ENCODE data around the gene MTUS2.

The MTUS2 gene

GRCh38 chr13:28820099-28821051 is at the start of gene MTUS2:
MTUS2 (plus strand) TSS chr13:28820339.
- no peak for DNase-seq (ENCODE audit: low read depth in 2 of 2, low spot score in 1 of 2)

GRCh38 chr13:28778308-28779215 is 41.6 kb upstream of the MTUS2 start:
- DNase-seq (ENCODE audit: low read depth in 2 of 2, low spot score in 1 of 2): no peak

- no peak for DNase-seq (ENCODE audit: low read depth in 2 of 2, low spot score in 1 of 2)
Measured at GRCh38 chr13:28792992-28793391, 27.1 kb upstream of the MTUS2 start.

DNA sequence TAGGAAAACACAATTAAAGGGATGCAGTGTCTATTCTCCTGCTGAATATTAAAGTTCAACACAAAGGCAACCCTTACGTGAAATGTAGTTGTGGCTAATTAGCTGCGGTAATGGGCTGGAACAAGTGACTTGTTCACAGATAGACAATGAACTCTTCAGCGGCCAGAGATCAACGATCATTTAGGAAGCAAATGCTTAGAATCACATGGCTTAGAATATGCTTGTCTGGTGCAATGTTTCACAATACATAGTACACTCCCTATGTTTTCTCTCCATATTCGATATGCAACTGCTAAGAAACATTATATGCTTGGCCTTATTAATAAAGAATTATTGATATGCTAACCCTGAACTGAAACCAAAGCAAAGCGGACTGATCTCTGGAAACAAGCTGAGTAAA is 25.7 kb upstream of the MTUS2 start:
- DNase-seq (ENCODE audit: low read depth in 2 of 2, low spot score in 1 of 2): no peak

GRCh38 chr13:28796938-28797257 is 23.2 kb upstream of the MTUS2 start:
- no peak for DNase-seq (ENCODE audit: low read depth in 2 of 2, low spot score in 1 of 2)

GRCh38 chr13:28805193-28805819 is 14.8 kb upstream of the MTUS2 start:
- DNase-seq (ENCODE audit: low read depth in 2 of 2, low spot score in 1 of 2): no peak

- DNase-seq (ENCODE audit: low read depth in 2 of 2, low spot score in 1 of 2): no peak
Measured at GRCh38 chr13:28817204-28817603, 2.9 kb upstream of the MTUS2 start.

DNA sequence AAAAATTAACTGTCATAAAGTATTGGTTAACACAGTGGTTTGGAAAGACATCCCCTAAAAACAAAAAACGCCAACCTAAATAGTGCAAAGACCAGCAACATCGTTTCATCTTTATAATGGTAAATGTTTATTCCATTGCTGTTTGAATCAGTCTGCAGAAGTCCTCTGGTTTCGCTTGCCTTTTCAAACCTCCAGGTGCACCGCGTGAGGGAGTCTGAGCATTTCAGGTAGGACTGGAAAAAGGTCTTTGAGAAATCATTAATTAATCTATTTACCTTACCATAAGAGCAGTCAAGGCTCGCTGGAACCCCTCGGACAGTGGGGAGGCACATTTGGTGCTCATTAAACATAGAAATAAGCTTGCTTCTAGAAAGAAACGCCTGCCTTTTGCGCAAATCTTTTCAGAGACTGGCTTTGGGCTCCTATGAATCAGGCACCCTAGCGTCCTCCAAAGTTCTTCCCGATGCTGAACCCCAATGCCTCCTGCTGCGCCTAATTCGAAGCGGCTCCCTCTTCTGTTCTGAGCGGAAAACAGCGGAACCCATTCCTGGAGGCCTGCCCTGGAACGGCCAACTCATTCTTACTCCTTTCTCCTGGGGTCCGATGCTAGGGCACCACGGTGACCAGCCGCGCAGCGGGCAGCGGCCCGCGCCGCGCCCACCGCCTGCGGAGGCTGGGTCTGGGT is 951 bp upstream of the MTUS2 start:
- no peak for DNase-seq (ENCODE audit: low read depth in 2 of 2, low spot score in 1 of 2)

DNA sequence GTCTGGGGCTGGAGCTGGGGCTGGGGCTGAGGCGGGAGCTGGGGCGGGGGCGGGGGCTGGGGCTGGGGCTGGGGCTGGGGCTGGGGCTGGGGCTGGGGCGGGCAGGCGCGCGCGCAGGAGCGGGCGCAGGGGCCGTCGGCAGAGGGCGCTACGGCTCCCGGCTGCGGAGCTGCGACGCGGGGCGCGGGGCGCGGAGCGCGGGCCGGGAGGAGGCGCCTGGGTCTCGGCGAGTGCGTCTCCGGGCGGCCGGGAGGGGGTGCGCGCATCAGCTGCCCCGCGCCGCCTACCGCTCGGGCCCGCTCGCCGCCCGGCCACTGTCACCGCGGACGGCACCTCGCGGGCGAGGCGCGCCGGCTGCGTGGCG is 422 bp upstream of the MTUS2 start:
- no peak for DNase-seq (ENCODE audit: low read depth in 2 of 2, low spot score in 1 of 2)

- no peak for DNase-seq (ENCODE audit: low read depth in 2 of 2, low spot score in 1 of 2)
Measured at GRCh38 chr13:28822151-28822550, 2.0 kb downstream of the MTUS2 start.

GRCh38 chr13:28822801-28823200 is 2.7 kb downstream of the MTUS2 start:
- DNase-seq (ENCODE audit: low read depth in 2 of 2, low spot score in 1 of 2): no peak

- no peak for DNase-seq (ENCODE audit: low read depth in 2 of 2, low spot score in 1 of 2)
Measured at GRCh38 chr13:28825379-28825778, 5.2 kb downstream of the MTUS2 start.

DNA sequence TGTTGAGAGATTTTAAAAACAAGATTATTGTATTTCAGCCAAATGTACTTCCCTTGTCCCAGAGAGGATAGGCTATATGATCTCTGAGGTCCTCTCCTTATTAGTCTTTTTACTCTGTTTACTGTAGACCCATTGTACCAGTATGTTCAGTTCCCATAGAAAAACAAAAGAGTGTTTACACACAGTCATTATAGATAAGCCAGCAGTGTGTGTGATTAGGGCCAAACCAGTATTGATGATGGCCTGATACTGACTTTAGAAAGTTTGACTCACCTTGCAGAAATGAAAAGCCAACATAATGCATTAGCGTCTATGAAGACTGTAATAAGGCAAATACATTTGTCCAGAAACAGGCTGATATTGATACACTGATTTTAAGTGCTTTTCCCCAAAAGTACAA is 6.2 kb downstream of the MTUS2 start:
- DNase-seq (ENCODE audit: low read depth in 2 of 2, low spot score in 1 of 2): no peak

GRCh38 chr13:28830580-28830979 is 10.4 kb downstream of the MTUS2 start:
- DNase-seq (ENCODE audit: low read depth in 2 of 2, low spot score in 1 of 2): no peak

DNA sequence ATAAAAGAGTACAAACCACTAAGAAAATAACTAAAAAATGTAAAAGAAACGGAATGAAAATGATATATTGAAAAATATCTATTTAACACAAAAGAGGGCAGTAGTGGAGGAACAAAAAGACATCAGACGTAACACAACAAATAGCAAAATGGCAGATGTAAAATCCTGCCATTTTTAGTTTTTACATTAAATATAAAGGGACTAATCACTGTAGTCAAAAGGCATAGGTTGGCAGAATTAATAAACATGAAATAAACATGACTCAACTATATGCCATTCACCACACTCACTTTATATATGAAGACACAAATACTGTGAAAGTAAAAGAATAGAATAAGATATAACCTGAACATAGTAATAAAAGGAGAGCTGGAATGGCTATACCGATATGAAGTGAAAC is 11.0 kb downstream of the MTUS2 start:
- no peak for DNase-seq (ENCODE audit: low read depth in 2 of 2, low spot score in 1 of 2)

DNA sequence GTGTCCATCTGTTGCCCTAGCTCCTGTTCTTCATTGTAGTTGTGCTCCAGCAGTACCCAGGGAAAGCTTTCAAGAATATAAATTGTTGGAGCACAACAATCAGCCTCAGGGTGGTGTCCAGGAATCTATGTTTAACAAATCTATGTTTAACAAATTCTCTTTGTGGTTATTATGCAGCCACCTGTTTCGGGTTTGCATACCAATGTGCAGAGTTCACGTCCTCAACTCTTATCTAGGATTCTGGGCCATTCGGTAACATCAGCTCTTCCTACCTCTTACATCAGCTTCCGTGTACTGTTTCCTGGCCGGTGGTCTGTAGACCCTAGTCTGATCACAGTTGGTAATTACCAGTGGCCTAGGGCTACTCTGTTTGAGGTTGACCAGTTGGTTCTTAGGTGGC is 17.0 kb downstream of the MTUS2 start:
- no peak for DNase-seq (ENCODE audit: low read depth in 2 of 2, low spot score in 1 of 2)

DNA sequence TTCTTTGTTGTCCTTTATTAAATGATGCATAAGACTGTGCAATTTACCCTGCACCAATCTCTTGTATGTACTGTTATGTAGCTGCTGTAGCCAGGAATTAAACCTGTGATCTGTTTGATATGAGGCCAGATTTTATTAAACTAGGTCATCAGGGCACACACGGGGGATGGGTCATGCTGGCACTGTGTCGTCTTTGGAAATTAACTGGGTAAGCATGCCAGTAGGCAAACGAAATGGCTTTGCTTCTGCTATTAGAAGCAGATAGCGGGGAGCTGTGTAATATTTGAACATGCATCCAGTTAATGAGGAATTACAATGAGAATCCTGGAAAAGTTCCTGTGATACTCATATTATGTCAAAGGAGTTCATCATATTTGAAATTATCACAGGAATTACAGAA is 23.5 kb downstream of the MTUS2 start:
- no peak for DNase-seq (ENCODE audit: low read depth in 2 of 2, low spot score in 1 of 2)

DNA sequence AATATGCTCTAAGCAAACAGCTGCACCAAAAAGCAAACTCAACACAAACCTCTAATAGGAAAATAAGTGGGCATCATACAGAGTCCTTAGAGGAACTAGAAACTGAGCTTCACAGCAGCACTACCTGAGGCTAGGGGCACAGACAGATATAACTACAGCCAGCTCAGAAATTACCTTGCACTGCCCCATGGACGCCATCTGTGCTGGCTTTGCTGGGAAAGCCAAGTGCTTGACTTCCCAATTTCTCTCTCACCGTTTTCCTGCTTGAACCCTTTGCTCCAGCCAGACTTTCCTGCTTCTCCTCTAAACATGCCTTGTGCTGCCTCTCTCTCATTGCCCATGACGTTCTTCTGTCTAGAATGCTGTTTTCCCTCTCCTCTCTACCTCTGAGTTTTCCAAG is 29.3 kb downstream of the MTUS2 start:
- DNase-seq (ENCODE audit: low read depth in 2 of 2, low spot score in 1 of 2): no peak

GRCh38 chr13:28850226-28850625 is 30.1 kb downstream of the MTUS2 start:
- no peak for DNase-seq (ENCODE audit: low read depth in 2 of 2, low spot score in 1 of 2)

GRCh38 chr13:28851422-28851821 is 31.3 kb downstream of the MTUS2 start:
- DNase-seq (ENCODE audit: low read depth in 2 of 2, low spot score in 1 of 2): no peak

GRCh38 chr13:28854657-28855056 is 34.5 kb downstream of the MTUS2 start:
- DNase-seq (ENCODE audit: low read depth in 2 of 2, low spot score in 1 of 2): no peak
